Measurements from ENCODE around the gene GAB2.
"Not testable (repeated sequence)": the region's sequence is repeated elsewhere in the genome, so short reads cannot be mapped to it uniquely, and the experiment has no call there.

Gene GAB2

GRCh38 chr11:78181185-78181584 lies 236.4 kb downstream of the GAB2 start:
- DNase-seq (ENCODE audit: low read depth), result no peak

DNA sequence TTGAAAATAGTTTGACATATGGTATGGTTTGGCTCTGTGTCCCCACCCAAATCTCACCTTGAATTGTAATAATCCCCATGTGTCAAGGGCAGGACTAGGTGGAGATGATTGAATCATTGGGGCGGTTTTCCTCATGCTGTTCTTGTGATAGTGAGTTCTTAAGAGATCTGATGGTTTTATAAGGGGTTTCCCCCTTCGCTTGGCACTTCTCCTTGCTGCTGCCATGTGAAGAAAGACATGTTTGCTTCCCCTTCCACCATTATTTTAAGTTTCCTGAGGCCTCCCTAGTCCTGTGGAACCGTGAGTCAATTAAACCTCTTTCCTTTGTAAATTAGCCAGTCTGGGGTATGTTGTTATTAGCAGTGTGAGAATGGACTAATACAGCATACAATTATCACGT lies 236.9 kb downstream of the GAB2 start:
- DNase-seq (ENCODE audit: low read depth), result no peak

GRCh38 chr11:78179459-78180071 lies 238.1 kb downstream of the GAB2 start:
- no peak for DNase-seq (ENCODE audit: low read depth)

GRCh38 chr11:78177216-78177615 lies 240.4 kb downstream of the GAB2 start:
- no peak for DNase-seq (ENCODE audit: low read depth)

DNA sequence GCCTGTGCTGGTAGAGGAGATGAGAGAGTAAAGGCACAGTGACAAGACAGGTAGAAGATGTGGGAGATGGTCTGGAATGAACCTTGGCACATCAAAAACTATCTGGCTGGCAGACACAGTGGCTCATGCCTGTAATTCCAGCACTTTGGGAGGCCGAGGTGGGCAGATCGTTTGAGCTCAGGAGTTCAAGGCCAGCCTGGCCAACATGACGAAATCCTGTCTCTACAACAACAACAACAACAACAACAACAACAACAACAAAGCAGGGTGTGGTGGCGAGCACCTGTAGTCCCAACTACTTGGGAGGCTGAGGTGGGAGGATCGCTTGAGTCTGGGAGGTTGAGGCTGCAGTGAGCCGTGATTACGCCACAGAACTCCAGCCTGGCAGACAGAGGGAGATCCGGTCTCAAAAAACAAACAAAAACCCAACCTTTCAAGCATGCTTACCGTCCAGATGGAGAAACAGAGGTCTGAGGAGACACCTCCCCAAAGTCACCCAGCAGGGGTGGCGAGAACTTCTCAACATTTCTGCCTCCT lies 240.9 kb downstream of the GAB2 start:
- DNase-seq (ENCODE audit: low read depth), result no peak

- not testable (repeated sequence) for DNase-seq (ENCODE audit: low read depth)
Observed at GRCh38 chr11:78175862-78176261, 241.8 kb downstream of the GAB2 start.

GRCh38 chr11:78171951-78172350 lies 245.7 kb downstream of the GAB2 start:
- DNase-seq (ENCODE audit: low read depth), result no peak

DNA sequence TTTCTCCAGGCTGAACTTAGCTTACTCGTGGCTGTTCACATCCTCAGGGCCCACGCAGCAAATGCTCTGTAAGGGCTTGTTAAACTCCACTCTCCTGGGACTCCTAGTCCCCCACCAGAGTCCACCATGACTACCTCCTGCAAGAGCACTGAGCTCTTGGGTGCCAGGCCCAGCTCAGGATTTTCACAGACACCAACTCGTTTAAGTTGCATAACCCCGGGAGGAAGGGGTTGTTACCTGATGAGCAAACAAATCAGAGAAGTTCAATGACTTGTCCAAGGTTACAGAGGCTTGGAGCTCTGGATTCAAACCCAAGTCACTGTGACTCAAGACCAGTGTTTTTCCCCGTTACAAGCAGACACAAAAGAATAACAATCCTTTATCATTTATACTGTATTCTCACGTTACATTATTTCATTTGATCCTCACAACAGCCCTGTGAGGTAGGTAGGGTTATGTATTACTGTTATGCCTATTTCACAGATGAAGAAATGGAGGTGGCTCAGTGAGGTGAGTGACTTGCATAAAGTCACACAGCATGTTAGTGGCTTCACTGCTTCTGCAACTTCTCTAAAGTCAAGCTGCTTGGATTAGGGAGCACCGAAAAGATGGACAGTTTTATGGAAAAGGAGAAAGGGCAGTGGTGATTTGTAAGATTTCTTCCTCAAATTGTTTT lies 246.6 kb downstream of the GAB2 start:
- no peak for DNase-seq (ENCODE audit: low read depth)

DNA sequence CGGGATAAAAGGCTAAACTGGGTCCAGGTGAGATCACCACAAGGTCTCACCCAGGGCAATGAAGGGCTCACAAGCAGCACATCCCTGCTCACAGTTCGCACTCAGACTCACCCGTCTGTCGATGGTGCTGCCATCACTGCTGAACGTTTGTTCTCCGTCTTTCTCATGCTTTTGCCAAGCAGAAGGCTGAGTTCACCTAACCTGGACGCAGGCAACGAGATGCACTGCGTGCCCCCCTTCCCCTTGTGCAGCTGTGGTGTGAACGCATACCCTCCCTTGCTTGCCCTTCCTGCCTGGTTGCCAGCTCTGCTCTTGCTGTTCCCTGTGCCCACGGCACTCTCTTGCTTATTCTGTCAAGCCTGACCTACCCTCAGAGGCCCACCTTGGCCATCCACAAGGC lies 247.2 kb downstream of the GAB2 start:
- DNase-seq (ENCODE audit: low read depth), result no peak

GRCh38 chr11:78168539-78169477 lies 248.8 kb downstream of the GAB2 start:
- DNase-seq (ENCODE audit: low read depth), result no peak

- no peak for DNase-seq (ENCODE audit: low read depth)
Observed at GRCh38 chr11:78166855-78167469, 250.7 kb downstream of the GAB2 start.

Data from stimulated activated CD8-positive, alpha-beta memory T cell treated with anti-CD3 and anti-CD28 coated beads, Interleukin-15, amount 100 ng/mL, for 1 hour (primary cell).